Common myeloid progenitor, CD34-positive (primary cell): Measurements from ENCODE around the gene ALX4. TPM values are rescaled to one million over a fixed set of nuclear protein-coding genes. Genes with fewer than 3 reads are reported as not detected.
A peak's percentile ranks its signal among the peaks of the same experiment; 100 is the strongest.

Experiments
- CTCF ChIA-PET: fragments of 350-600 bp; sonication (Branson Sonifier 250); formaldehyde crosslinking; loops from one replicate; lab custom pipeline; 2021; ENCODE audit warnings: antibody characterized with exemption; lab: Charles Lee
- POLR2A ChIA-PET: fragments of 350-600 bp; sonication (Branson Sonifier 250); formaldehyde crosslinking; loops from one replicate; lab custom pipeline; 2021; ENCODE audit warnings: antibody characterized with exemption; lab: Charles Lee
- DNase-seq, 3 donors: peaks; one replicate each; pipeline versions ENCODE4 v3.0.0 to v3.0.0-alpha.2; 2013
- H3K27ac ChIP-seq, 2 experiments: 1 replicate in 1 of 2; 2 replicates in 1 of 2; pipeline ENCODE4 v1.7.0; 2013; ENCODE audit warnings: inconsistent platforms in 2 of 2, low read length in 2 of 2, mild to moderate bottlenecking in 2 of 2, low read depth in 1 of 2, moderate library complexity in 1 of 2; ENCODE audit not compliant: severe bottlenecking in 2 of 2, insufficient read depth in 1 of 2, poor library complexity in 1 of 2
- H3K27me3 ChIP-seq, 5 experiments: replicated peaks in 2 of 5; 1 replicate in 3 of 5; 2 replicates in 2 of 5; pipeline versions ENCODE4 v1.6.1 to v1.7.0; 2013; ENCODE audit warnings: low read length in 4 of 5, mild to moderate bottlenecking in 2 of 5, moderate library complexity in 2 of 5, inconsistent platforms in 1 of 5; ENCODE audit not compliant: insufficient read depth in 5 of 5, control insufficient read depth in 4 of 5
- H3K36me3 ChIP-seq, 4 experiments: 1 replicate in 2 of 4; 2 replicates in 2 of 4; pipeline versions ENCODE4 v1.6.1 to v1.7.0; 2013; ENCODE audit warnings: low read length in 3 of 4, control low read depth in 1 of 4, mild to moderate bottlenecking in 1 of 4; ENCODE audit not compliant: control insufficient read depth in 4 of 4, insufficient read depth in 4 of 4
- H3K4me1 ChIP-seq, 4 experiments: 1 replicate in 3 of 4; 2 replicates in 1 of 4; pipeline versions ENCODE4 v1.6.1 to v1.7.1; 2013; ENCODE audit warnings: low read length in 3 of 4, mild to moderate bottlenecking in 3 of 4, control low read depth in 1 of 4, inconsistent platforms in 1 of 4, moderate library complexity in 1 of 4; ENCODE audit not compliant: control insufficient read depth in 4 of 4, insufficient read depth in 4 of 4; ENCODE audit errors: control extremely low read depth in 1 of 4
- H3K4me3 ChIP-seq, 7 experiments: 1 replicate in 4 of 7; 2 replicates in 3 of 7; pipeline versions ENCODE4 v1.5.1 to v1.7.0; 2013; ENCODE audit warnings: mild to moderate bottlenecking in 7 of 7, low read length in 6 of 7, moderate library complexity in 6 of 7, inconsistent platforms in 2 of 7, low read depth in 2 of 7, control low read depth in 1 of 7; ENCODE audit not compliant: insufficient read depth in 4 of 7, control insufficient read depth in 1 of 7; ENCODE audit errors: extremely low read depth in 1 of 7
- H3K9me3 ChIP-seq, 5 experiments: 1 replicate in 4 of 5; 2 replicates in 1 of 5; pipeline versions ENCODE4 v1.6.1 to v1.7.1; 2013; ENCODE audit warnings: low read length in 4 of 5, mild to moderate bottlenecking in 2 of 5, inconsistent platforms in 1 of 5, low read depth in 1 of 5, moderate library complexity in 1 of 5; ENCODE audit not compliant: control insufficient read depth in 4 of 5, insufficient read depth in 2 of 5; ENCODE audit errors: control extremely low read depth in 1 of 5
- WGBS: methylation state at CpG from one replicate; pipeline ENCODE4 v1.1.5; 2013; ENCODE audit not compliant: insufficient coverage; 5-methylcytosine and 5-hydroxymethylcytosine counted together
- polyA plus RNA-seq: library from polyadenylated mRNA; unstranded; fragments of 120-200 nt; gene quantifications from one replicate; pipeline ENCODE4 v1.2.1, GENCODE V29; 2013

Gene ALX4
- 0.04 TPM for polyA plus RNA-seq

DNA sequence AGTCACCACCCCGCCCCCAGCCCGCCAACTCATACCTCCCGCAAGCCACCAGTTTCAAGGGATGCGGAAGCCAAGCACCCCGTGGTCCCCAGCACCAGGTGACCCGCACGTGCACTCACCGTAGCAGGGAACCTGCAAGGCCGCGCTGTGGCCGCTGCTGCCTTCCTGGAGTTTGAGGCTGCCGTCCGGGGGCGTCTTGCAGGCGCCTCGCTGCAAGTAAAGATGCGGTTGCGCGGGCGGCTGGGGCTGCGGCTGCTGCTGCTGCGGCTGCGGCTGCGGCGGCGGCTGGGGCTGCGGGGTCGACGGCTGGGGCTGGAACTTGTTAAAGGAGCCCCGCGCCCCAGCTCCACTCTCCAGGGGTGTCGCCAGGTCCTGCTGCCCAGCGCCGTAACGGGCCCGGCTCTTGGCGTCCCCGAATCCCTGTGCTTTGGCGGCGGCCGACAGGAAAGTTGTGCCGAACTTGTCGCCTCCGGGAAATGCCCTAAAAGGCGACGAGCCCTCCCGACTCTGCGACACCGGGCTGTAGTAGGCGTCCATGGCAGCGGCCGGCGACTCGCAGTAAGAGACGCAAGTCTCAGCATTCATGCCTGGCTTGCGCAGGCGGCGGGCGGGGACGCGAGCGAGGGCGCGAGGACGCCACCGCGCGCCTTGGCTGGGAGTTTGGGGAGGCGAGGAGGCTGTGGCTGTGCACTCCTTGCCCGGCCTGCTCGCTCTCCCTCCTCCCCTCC, at the start of gene ALX4:
TSS of gene ALX4 (minus strand) at position 662 of the 728 bp plus-strand sequence. CDS start at position 585, 77 bp downstream.
- under 1% methylated on average over 63 of the region's 71 CpGs for WGBS
- Histone ChIP-seq H3K27me3 (peaks cover 4 to 99% (median 75%) of the 10 kb centered on the region in 5 experiments), H3K4me1 (peaks cover 3 to 27% (median 20%) of the 10 kb centered on the region in 4 experiments), H3K4me3 (peak within 1 kb of the TSS in 4 of 7 experiments; percentile 11 to 53 (median 40)), H3K36me3 (no peaks in the 10 kb centered on the region), H3K9me3 (peaks cover 0 to 3% (median 0%) of the 10 kb centered on the region in 5 experiments), H3K27ac (no peak within 1 kb of the TSS)
- CTCF ChIA-PET: no interaction called here
- peak in 2 of 3 donors; percentile 65 to 79 for DNase-seq
- POLR2A ChIA-PET: no interaction called here

- no peak overlapping the region for H3K4me3 ChIP-seq
- 46% methylated on average over 12 of the region's 12 CpGs for WGBS
- CTCF ChIA-PET: no interaction called here
These were observed 49.2 kb upstream of the ALX4 start for GRCh38 chr11:44359162-44359561.

GRCh38 chr11:44358713-44359112, 48.8 kb upstream of the ALX4 start:
- POLR2A ChIA-PET: no interaction called here
- H3K27me3 ChIP-seq: peaks cover 0 to 27% (median 9%) of the 10 kb centered on the region in 5 experiments

More at GRCh38 chr11:44359162-44359561, 49.2 kb upstream of the ALX4 start:
- no peak for DNase-seq
- no peaks in the 10 kb centered on the region for H3K4me1 ChIP-seq
- H3K9me3 ChIP-seq: peaks cover 0 to 8% (median 1%) of the 10 kb centered on the region in 5 experiments
- H3K27ac ChIP-seq: no peak overlapping the region
- POLR2A ChIA-PET: no interaction called here
- no peaks in the 10 kb centered on the region for H3K36me3 ChIP-seq
- peaks cover 0 to 29% (median 6%) of the 10 kb centered on the region in 5 experiments for H3K27me3 ChIP-seq

DNA sequence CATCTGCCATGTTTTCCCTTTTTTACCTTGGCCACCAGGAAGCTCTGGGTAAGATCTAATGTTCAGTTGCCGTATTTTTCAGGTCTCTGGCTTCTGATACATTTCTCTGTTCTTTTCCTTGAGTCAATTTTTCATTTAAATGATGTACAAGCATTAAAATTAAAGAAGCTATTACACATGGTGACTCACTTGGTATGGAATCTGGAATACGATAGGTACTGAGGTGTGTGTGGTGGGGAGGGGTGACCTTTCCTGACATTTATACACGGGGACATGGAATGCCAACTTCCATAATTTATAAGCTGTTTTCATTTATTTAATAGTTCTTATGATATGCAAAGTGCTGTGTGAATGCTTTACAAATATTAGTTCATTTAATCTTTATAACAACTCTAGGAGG, 47.8 kb upstream of the ALX4 start:
- ChIA-PET POLR2A (no interaction called here), CTCF (interaction anchor here (0.6 kb wide), 1 partner anchor 156 kb away, joined by 3 read pairs; no protein-coding TSS in a partner anchor)
- Histone ChIP-seq H3K4me3 (no peak overlapping the region), H3K27ac (no peak overlapping the region), H3K9me3 (peaks cover 0 to 2% (median 0%) of the 10 kb centered on the region in 5 experiments), H3K36me3 (no peaks in the 10 kb centered on the region), H3K4me1 (no peaks in the 10 kb centered on the region), H3K27me3 (peaks cover 0 to 19% (median 9%) of the 10 kb centered on the region in 5 experiments)
- DNase-seq: no peak
- WGBS: no CpG with 5 or more reads among the region's 3 CpGs

More at GRCh38 chr11:44358713-44359112, 48.8 kb upstream of the ALX4 start:
- no peaks in the 10 kb centered on the region for H3K4me1 ChIP-seq
- H3K4me3 ChIP-seq: no peak overlapping the region
- H3K9me3 ChIP-seq: peaks cover 0 to 5% (median 1%) of the 10 kb centered on the region in 5 experiments
- H3K27ac ChIP-seq: no peak overlapping the region
- H3K36me3 ChIP-seq: no peaks in the 10 kb centered on the region
- WGBS: 88% methylated on average over 7 of the region's 7 CpGs
- CTCF ChIA-PET: no interaction called here
- no peak for DNase-seq

- Histone ChIP-seq H3K4me3 (no peak overlapping the region), H3K9me3 (peaks cover 0 to 2% (median 0%) of the 10 kb centered on the region in 5 experiments), H3K4me1 (peaks cover 0 to under 1% (median 0%) of the 10 kb centered on the region in 4 experiments), H3K27me3 (peaks cover 0 to 11% (median 10%) of the 10 kb centered on the region in 5 experiments), H3K27ac (no peak overlapping the region), H3K36me3 (no peaks in the 10 kb centered on the region)
- ChIA-PET CTCF (no interaction called here), POLR2A (no interaction called here)
- no peak for DNase-seq
- 100% methylated on average over 5 of the region's 5 CpGs for WGBS
These were observed 46.4 kb upstream of the ALX4 start for GRCh38 chr11:44356351-44356750.

DNA sequence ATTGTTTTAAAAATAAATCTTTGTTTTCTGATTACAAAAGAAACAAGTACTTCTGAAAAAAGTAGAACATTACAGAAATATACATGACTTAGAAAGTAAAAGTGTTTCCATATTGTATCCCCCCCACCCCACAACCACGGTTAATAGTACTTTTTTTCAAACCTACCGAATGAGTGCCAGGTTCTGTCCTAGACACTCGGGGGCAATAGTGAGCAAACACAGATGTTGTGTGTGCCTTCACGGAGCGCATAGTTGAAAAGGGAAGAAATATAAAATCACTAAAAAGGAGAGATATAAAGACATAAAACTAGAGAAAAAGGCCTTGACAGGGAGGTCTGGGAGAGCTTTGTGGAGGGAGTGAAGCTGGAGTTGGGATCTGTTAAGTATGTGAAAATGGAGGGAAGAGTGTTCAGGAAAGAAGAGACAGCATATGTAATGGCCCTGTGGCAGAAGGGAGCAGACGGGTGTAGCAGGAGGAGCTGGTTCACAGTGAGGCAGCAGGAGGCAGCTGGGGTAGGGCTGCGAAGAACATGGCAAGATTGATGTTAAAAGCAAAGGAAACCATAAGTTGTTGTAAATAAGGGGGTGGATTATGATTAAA, 42.1 kb upstream of the ALX4 start:
- H3K4me3 ChIP-seq: no peak overlapping the region
- H3K27me3 ChIP-seq: peaks cover 0 to 21% (median 8%) of the 10 kb centered on the region in 5 experiments
- ChIA-PET CTCF (no interaction called here), POLR2A (no interaction called here)
- H3K9me3 ChIP-seq: no peaks in the 10 kb centered on the region
- DNase-seq: peak in 2 of 3 donors; percentile 17 to 24
- H3K27ac ChIP-seq: no peak overlapping the region
- H3K36me3 ChIP-seq: no peaks in the 10 kb centered on the region
- WGBS: 54% methylated on average over 5 of the region's 7 CpGs
- peaks cover 0 to 4% (median 0%) of the 10 kb centered on the region in 4 experiments for H3K4me1 ChIP-seq
